Activated effector memory CD4-positive, alpha-beta T cell treated with Interleukin-2 at 50 U/mL for 16 hours (primary cell): ENCODE data around the gene PALM2AKAP2.

Experiments
- DNase-seq: peaks from one replicate; pipeline ENCODE4 v3.0.0-alpha.2; 2020

PALM2AKAP2 gene

GRCh38 chr9:109775516-109775915 is 4.5 kb upstream of the PALM2AKAP2 start:
- DNase-seq, result no peak

- no peak for DNase-seq
Observed at GRCh38 chr9:109776391-109776790, 3.6 kb upstream of the PALM2AKAP2 start.

GRCh38 chr9:109780453-109781033 is 545 bp downstream of the PALM2AKAP2 start:
- no peak for DNase-seq

- no peak for DNase-seq
Observed at GRCh38 chr9:109781086-109781485, 1.1 kb downstream of the PALM2AKAP2 start.

GRCh38 chr9:109781541-109782197 is 1.7 kb downstream of the PALM2AKAP2 start:
- no peak for DNase-seq

- DNase-seq, result no peak
Observed at GRCh38 chr9:109787735-109788134, 7.7 kb downstream of the PALM2AKAP2 start.

- no peak for DNase-seq
Observed at GRCh38 chr9:109789556-109789955, 9.6 kb downstream of the PALM2AKAP2 start.

- no peak for DNase-seq
Observed at GRCh38 chr9:109789971-109790370, 10.0 kb downstream of the PALM2AKAP2 start.

- no peak for DNase-seq
Observed at GRCh38 chr9:109791003-109791677, 11.1 kb downstream of the PALM2AKAP2 start.

GRCh38 chr9:109791747-109792146 is 11.7 kb downstream of the PALM2AKAP2 start:
- DNase-seq, result no peak

GRCh38 chr9:109792951-109793546 is 13.1 kb downstream of the PALM2AKAP2 start:
- no peak for DNase-seq

- DNase-seq, result no peak
Observed at GRCh38 chr9:109793921-109794320, 13.9 kb downstream of the PALM2AKAP2 start.

GRCh38 chr9:109794361-109795012 is 14.5 kb downstream of the PALM2AKAP2 start:
- DNase-seq, result no peak

GRCh38 chr9:109795613-109796012 is 15.6 kb downstream of the PALM2AKAP2 start:
- DNase-seq, result no peak

- no peak for DNase-seq
Observed at GRCh38 chr9:109796078-109796477, 16.1 kb downstream of the PALM2AKAP2 start.

GRCh38 chr9:109797006-109797405 is 17.0 kb downstream of the PALM2AKAP2 start:
- no peak for DNase-seq

GRCh38 chr9:109797509-109797908 is 17.5 kb downstream of the PALM2AKAP2 start:
- no peak for DNase-seq

GRCh38 chr9:109799141-109799540 is 19.1 kb downstream of the PALM2AKAP2 start:
- DNase-seq, result no peak

- DNase-seq, result no peak
Observed at GRCh38 chr9:109799792-109800191, 19.8 kb downstream of the PALM2AKAP2 start.

GRCh38 chr9:109801484-109801883 is 21.5 kb downstream of the PALM2AKAP2 start:
- no peak for DNase-seq

GRCh38 chr9:109802491-109802890 is 22.5 kb downstream of the PALM2AKAP2 start:
- no peak for DNase-seq

- DNase-seq, result no peak
Observed at GRCh38 chr9:109805050-109805449, 25.1 kb downstream of the PALM2AKAP2 start.

- no peak for DNase-seq
Observed at GRCh38 chr9:109806506-109807115, 26.6 kb downstream of the PALM2AKAP2 start.
